Activated B cell treated with CpG ODN at 0.5 μM for 24 hours (primary cell): ENCODE measurements around the gene RASL12. TPM values are rescaled to one million over a fixed set of nuclear protein-coding genes. Genes with fewer than 3 reads are reported as not detected.

Experiments
- ATAC-seq: fragments of 200-7000 bp; cut with Tn5 transposase; one replicate; pipeline ENCODE4 v1.10.0; 2021; ENCODE audit warnings: low read depth, mild to moderate bottlenecking, moderate library complexity
- CTCF ChIA-PET: fragments of 350-600 bp; sonication (Branson Sonifier 250); formaldehyde crosslinking; loops from one replicate; lab custom pipeline; 2021; ENCODE audit warnings: antibody characterized with exemption; lab: Charles Lee
- POLR2A ChIA-PET: fragments of 350-600 bp; sonication (Branson Sonifier 250); formaldehyde crosslinking; loops from one replicate; lab custom pipeline; 2021; ENCODE audit warnings: antibody characterized with exemption; lab: Charles Lee
- DNase-seq: peaks from one replicate; pipeline ENCODE4 v3.0.0; 2022
- H3K27ac Mint-ChIP-seq: one replicate; pipeline ENCODE4 v1.8.0; 2020; ENCODE audit warnings: mixed read lengths
- H3K27me3 Mint-ChIP-seq: one replicate; pipeline ENCODE4 v1.8.0; 2021; ENCODE audit warnings: mixed read lengths
- H3K36me3 Mint-ChIP-seq: one replicate; pipeline ENCODE4 v1.8.0; 2021; ENCODE audit warnings: low read depth, mixed read lengths
- H3K4me1 Mint-ChIP-seq: one replicate; pipeline ENCODE4 v1.8.0; 2021; ENCODE audit warnings: mixed read lengths
- H3K4me3 Mint-ChIP-seq: one replicate; pipeline ENCODE4 v1.8.0; 2020; ENCODE audit warnings: mild to moderate bottlenecking, mixed read lengths
- H3K9me3 Mint-ChIP-seq: one replicate; pipeline ENCODE4 v1.8.0; 2020; ENCODE audit warnings: mixed read lengths
- CTCF ChIP-seq: fragments of 200-600 bp; IDR thresholded peaks from one replicate; pipeline ENCODE4 v1.8.0; 2022; ENCODE audit warnings: antibody characterized with exemption, mild to moderate bottlenecking
- intact Hi-C: fragments of 100-400 bp; cut with micrococcal nuclease; formaldehyde crosslinking; loops from one replicate; pipeline ENCODE4 v1.15.1; 2024
- total RNA-seq: library from RNA; stranded (reverse); gene quantifications from 2 replicates; pipeline ENCODE4 v1.2.3, GENCODE V29; 2022

The RASL12 gene
- total RNA-seq, 1 donor from 2014 or later, result not detected

- H3K4me1 Mint-ChIP-seq, result no peaks in the 10 kb centered on the region
- POLR2A ChIA-PET, result no interaction called here
Measured at GRCh38 chr15:65058394-65059368, 9.1 kb downstream of the RASL12 start.

GRCh38 chr15:65057549-65057940 lies 10.2 kb downstream of the RASL12 start:
- DNase-seq, result no peak
- H3K27ac Mint-ChIP-seq, result no peak overlapping the region
- no peaks in the 10 kb centered on the region for H3K4me1 Mint-ChIP-seq
- H3K9me3 Mint-ChIP-seq, result no peaks in the 10 kb centered on the region
- no peaks in the 10 kb centered on the region for H3K36me3 Mint-ChIP-seq
- H3K27me3 Mint-ChIP-seq, result peaks cover 5% of the 10 kb centered on the region
- intact Hi-C loops, result loop anchor here (10.0 kb wide), 1 partner anchor 127 kb away; the partner anchor contains the start of gene CLPX
- TF ChIP-seq CTCF, result no peak
- no peak for ATAC-seq
- H3K4me3 Mint-ChIP-seq, result no peak overlapping the region
- ChIA-PET CTCF (no interaction called here), POLR2A (no interaction called here)

More at GRCh38 chr15:65058394-65059368, 9.1 kb downstream of the RASL12 start:
- H3K36me3 Mint-ChIP-seq, result no peaks in the 10 kb centered on the region
- no peak for TF ChIP-seq CTCF
- DNase-seq, result no peak
- peaks cover 5% of the 10 kb centered on the region for H3K27me3 Mint-ChIP-seq
- intact Hi-C loops, result loop anchor here (10.0 kb wide), 1 partner anchor 126 kb away; the partner anchor contains the start of gene CLPX
- CTCF ChIA-PET, result no interaction called here
- no peaks in the 10 kb centered on the region for H3K9me3 Mint-ChIP-seq
- H3K4me3 Mint-ChIP-seq, result no peak overlapping the region
- no peak overlapping the region for H3K27ac Mint-ChIP-seq
- no peak for ATAC-seq

DNA sequence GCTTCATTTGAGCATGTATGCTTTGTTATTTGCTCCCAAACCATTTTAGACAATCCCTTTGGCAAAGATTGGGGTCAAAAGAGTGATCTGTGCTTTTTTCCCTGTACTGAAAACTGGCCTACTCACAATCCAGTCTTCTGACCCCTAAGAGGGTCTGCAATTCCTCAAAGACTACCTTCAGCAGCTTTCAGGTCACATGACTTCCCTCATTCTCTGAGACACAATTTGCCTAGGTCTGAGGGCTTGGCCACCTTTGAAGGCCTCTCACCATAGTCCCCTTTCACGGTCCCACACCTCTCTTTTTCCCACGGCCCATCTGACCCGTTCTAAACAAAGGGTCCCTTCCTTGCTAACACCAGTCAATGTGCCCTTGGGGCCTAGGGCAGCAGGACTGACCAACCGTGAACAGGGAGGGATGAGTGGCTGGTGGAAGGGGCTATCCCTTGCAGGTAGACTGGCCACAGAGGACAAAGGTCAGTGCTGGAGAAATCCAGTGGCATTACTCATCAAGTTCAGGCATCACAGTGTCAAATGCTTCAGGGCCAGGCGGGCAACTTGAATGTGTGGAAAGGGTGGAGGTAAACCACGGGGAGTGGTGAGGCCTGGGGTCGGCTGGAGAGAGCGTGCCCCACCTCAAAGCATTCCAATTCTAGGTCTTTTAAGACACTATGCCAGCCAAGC lies 10.8 kb downstream of the RASL12 start:
- H3K27me3 Mint-ChIP-seq, result peaks cover 3% of the 10 kb centered on the region
- H3K9me3 Mint-ChIP-seq, result no peaks in the 10 kb centered on the region
- ChIA-PET POLR2A (interaction anchor here (0.5 to 1.2 kb wide), 2 partner anchors 240 to 248 kb away, joined by 4 read pairs; partner anchors contain the start of gene RNU5B-1), CTCF (interaction anchor here (0.6 kb wide), 1 partner anchor 10 kb away, joined by 4 read pairs; no protein-coding TSS in a partner anchor)
- H3K27ac Mint-ChIP-seq, result no peak overlapping the region
- no peak for ATAC-seq
- intact Hi-C loops, result loop anchor here (10.0 kb wide), 1 partner anchor 128 kb away; the partner anchor contains the start of gene CLPX
- H3K4me3 Mint-ChIP-seq, result no peak overlapping the region
- TF ChIP-seq CTCF, result no peak
- no peaks in the 10 kb centered on the region for H3K4me1 Mint-ChIP-seq
- no peaks in the 10 kb centered on the region for H3K36me3 Mint-ChIP-seq
- no peak for DNase-seq

DNA sequence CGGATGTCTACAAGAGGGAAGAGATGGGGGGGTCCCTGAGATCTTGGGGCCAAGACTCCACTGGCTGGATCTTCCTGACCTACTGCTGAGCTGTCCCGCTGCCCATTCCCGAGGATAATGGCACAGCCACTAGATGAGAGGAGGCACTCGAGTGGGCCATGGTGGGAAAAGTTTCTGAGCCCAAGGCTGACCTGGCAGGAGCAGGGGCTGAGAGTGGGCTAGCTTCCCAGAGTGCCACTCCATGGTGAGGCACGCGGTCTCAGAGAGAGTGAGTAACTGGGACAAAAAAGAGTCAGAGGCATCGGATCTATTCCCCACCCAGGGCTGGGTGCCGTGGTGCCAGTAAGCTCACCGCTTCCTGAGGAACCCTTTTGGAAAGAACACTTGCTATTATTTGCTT lies 11.7 kb downstream of the RASL12 start:
- intact Hi-C loops, result loop anchor here (10.0 kb wide), 1 partner anchor 129 kb away; the partner anchor contains the start of gene CLPX
- no peak for DNase-seq
- no peak for ATAC-seq
- H3K36me3 Mint-ChIP-seq, result no peaks in the 10 kb centered on the region
- no peak overlapping the region for H3K4me3 Mint-ChIP-seq
- ChIA-PET CTCF (no interaction called here), POLR2A (interaction anchor here (0.5 to 1.2 kb wide), 2 partner anchors 241 to 249 kb away, joined by 4 read pairs; partner anchors contain the start of gene RNU5B-1)
- H3K27ac Mint-ChIP-seq, result no peak overlapping the region
- H3K4me1 Mint-ChIP-seq, result peaks cover 1% of the 10 kb centered on the region
- no peak for TF ChIP-seq CTCF
- H3K27me3 Mint-ChIP-seq, result peaks cover 3% of the 10 kb centered on the region
- no peaks in the 10 kb centered on the region for H3K9me3 Mint-ChIP-seq
